BLaER1 treated with 17β-estradiol and CSF1 and Interleukin-3, amounts not matched to agents 10 nM and 100 nM (cell line): Measurements from ENCODE around the gene F8A3.
"Not testable (repeated sequence)": the region's sequence is repeated elsewhere in the genome, so short reads cannot be mapped to it uniquely, and the experiment has no call there.

Source experiments
- H3K27ac ChIP-seq, 11 experiments: shearing (Covaris generic); formaldehyde crosslinking; 2 replicates each; pipeline ENCODE4 v1.8.1; 2022
- H3K27me3 ChIP-seq, 11 experiments: shearing (Covaris generic); formaldehyde crosslinking; 2 replicates each; pipeline ENCODE4 v1.8.1; 2022
- H3K36me3 ChIP-seq, 11 experiments: shearing (Covaris generic); formaldehyde crosslinking; 2 replicates each; pipeline ENCODE4 v1.8.1; 2022
- H3K4me1 ChIP-seq, 10 experiments: shearing (Covaris generic); formaldehyde crosslinking; 2 replicates each; pipeline ENCODE4 v1.8.1; 2022
- H3K4me2 ChIP-seq, 11 experiments: shearing (Covaris generic); formaldehyde crosslinking; 2 replicates each; pipeline ENCODE4 v1.8.1; 2022
- H3K4me3 ChIP-seq, 10 experiments: shearing (Covaris generic); formaldehyde crosslinking; 2 replicates each; pipeline ENCODE4 v1.8.1; 2022
- H3K9ac ChIP-seq, 11 experiments: shearing (Covaris generic); formaldehyde crosslinking; 2 replicates each; pipeline ENCODE4 v1.8.1; 2022
- H3K9me3 ChIP-seq, 11 experiments: shearing (Covaris generic); formaldehyde crosslinking; replicated peaks in 1 of 11; 2 replicates each; pipeline ENCODE4 v1.8.1; 2022
- H4K20me1 ChIP-seq, 11 experiments: shearing (Covaris generic); formaldehyde crosslinking; 2 replicates each; pipeline ENCODE4 v1.8.1; 2022
- Cebpa-rat ChIP-seq, 11 experiments: shearing (Covaris generic); IDR thresholded peaks; 2 replicates each; pipeline ENCODE4 v1.8.1; 2022

The F8A3 gene

GRCh38 chrX:155458471-155458870, at the start of gene F8A3:
Gene F8A3 (minus strand): TSS chrX:155458620. CDS start chrX:155458600, 20 bp downstream.
- H3K4me2 ChIP-seq, H3K27me3 ChIP-seq, H3K9ac ChIP-seq, H4K20me1 ChIP-seq, H3K27ac ChIP-seq, H3K36me3 ChIP-seq, H3K4me1 ChIP-seq, H3K4me3 ChIP-seq, H3K9me3 ChIP-seq: not testable (repeated sequence)

DNA sequence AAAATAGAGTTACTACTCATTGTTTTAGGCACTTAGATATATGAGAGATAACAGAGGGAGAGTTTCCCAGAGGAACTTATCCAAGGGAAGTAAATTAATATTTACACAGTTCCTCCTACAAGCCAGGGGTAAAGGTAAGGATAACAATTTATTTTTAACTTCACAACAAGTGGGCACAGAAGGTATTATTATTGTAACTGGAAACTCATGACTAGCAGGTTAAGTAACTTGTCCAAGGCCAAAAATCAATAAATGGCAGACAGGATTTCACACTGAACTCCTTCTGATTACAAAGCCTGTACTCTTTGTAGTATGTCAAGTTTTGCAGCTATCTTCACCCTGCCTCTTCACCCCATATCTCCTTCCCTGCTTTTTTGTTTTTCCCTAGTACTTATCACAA, 46.9 kb upstream of the F8A3 start:
- TF ChIP-seq Cebpa-rat (IDR thresholded peaks at IDR 0.05): no peak
- Histone ChIP-seq H3K9me3 (no peaks in the 10 kb centered on the region), H4K20me1 (no peaks in the 10 kb centered on the region), H3K36me3 (peaks cover 0 to 27% (median 8%) of the 10 kb centered on the region in 11 experiments; a peak in 8 of 22 replicates), H3K9ac (no peak overlapping the region), H3K27ac (no peak overlapping the region), H3K4me2 (no peak overlapping the region), H3K27me3 (peaks cover 0 to 27% (median 10%) of the 10 kb centered on the region in 11 experiments; a peak in 13 of 22 replicates), H3K4me3 (no peak overlapping the region), H3K4me1 (no peaks in the 10 kb centered on the region)

DNA sequence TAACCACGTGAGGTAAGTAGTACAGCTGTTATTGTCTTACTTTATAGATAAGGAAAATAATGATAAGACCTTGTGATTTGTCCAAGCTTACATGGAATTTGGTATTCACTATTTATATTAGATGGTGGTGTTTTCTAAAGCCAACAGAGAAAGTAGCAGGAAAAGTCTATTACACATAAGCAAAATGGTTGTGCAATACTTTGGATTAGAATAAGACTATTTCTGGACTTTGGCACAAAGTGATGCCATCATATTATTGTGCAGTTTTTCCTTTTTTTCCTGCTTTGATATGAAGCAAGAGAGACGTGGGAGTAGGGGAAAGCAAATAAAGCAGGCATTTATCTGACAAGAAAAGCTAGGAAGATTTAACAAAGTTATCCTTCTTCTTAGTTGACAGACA, 36.7 kb upstream of the F8A3 start:
- H3K4me1 ChIP-seq, H3K9ac ChIP-seq, H4K20me1 ChIP-seq, H3K4me3 ChIP-seq, H3K9me3 ChIP-seq, H3K36me3 ChIP-seq, H3K27ac ChIP-seq, H3K4me2 ChIP-seq, H3K27me3 ChIP-seq: not testable (repeated sequence)

DNA sequence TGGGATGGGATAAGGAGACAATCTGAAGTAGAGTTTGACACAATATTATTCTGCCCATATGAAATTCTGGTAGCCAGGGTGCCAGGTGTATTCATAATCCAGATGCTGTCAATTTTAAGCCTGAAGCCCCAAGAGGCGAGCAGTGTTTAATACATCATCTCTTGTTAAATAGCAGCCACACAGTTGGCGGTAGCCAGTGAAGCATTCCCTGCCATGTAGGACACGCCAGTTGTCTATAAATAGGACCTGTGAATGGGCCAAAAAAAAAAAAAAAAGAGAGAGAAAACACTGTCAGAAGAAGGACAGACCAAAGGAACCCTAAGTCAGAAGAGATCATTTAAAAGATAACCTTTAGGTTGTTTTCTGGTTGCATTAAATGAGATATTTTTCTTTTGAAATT, 33.0 kb upstream of the F8A3 start:
- H3K36me3 ChIP-seq, H3K4me2 ChIP-seq, H3K4me1 ChIP-seq, H3K9ac ChIP-seq, H3K27me3 ChIP-seq, H3K9me3 ChIP-seq, H3K4me3 ChIP-seq, H3K27ac ChIP-seq, H4K20me1 ChIP-seq: not testable (repeated sequence)

- not testable (repeated sequence) for H3K4me2 ChIP-seq, H3K9ac ChIP-seq, H4K20me1 ChIP-seq, H3K27ac ChIP-seq, H3K36me3 ChIP-seq, H3K27me3 ChIP-seq, H3K4me3 ChIP-seq, H3K4me1 ChIP-seq, H3K9me3 ChIP-seq
These were observed 18.7 kb upstream of the F8A3 start for GRCh38 chrX:155477136-155477535.

- not testable (repeated sequence) for H3K4me2 ChIP-seq, H3K9ac ChIP-seq, H3K27me3 ChIP-seq
These were observed 8.0 kb upstream of the F8A3 start for GRCh38 chrX:155466269-155466938.

GRCh38 chrX:155460501-155460900, 2.1 kb upstream of the F8A3 start:
- H3K9me3 ChIP-seq, H3K4me1 ChIP-seq, H3K4me2 ChIP-seq, H3K4me3 ChIP-seq, H4K20me1 ChIP-seq, H3K27ac ChIP-seq, H3K9ac ChIP-seq, H3K27me3 ChIP-seq, H3K36me3 ChIP-seq: not testable (repeated sequence)

More at GRCh38 chrX:155466269-155466938, 8.0 kb upstream of the F8A3 start:
- H3K4me3 ChIP-seq, H3K4me1 ChIP-seq, H4K20me1 ChIP-seq, H3K27ac ChIP-seq, H3K9me3 ChIP-seq, H3K36me3 ChIP-seq: not testable (repeated sequence)

DNA sequence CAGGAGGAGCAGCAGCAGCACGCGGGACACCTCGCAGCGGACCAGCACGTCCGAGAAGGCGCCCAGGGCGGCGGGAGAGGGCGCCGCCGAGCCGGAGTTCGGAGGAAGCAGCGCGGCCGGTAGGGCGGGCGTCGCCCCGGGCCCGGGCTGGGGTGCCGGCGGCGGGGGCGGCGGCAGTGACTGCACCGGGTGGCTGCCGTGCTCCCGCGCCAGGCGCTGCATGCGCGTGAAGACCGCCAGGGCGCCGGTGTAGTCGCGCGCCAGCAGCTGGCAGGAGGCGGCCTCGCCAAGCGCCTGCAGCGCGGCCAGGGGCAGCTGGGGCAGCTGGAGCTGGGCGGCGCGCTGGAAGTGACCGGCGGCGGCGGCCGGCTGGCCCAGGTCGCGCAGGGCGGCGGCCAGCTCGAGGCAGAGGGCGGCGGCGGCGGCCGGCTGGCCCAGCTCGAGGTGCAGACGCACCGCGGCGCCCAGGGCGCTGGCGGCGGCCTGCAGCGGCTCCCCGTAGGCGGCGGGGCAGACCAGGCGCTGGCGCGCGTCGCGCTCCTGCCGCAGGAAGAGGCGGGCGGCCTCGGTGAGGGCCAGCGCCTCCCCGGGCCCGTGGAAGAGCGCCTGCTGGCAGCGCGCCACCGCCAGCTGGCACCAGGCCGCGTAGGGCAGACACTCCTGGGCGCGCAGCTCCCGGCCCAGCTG, 516 bp downstream of the F8A3 start:
- H3K4me2 ChIP-seq, H3K9me3 ChIP-seq, H3K4me1 ChIP-seq, H3K9ac ChIP-seq, H3K27ac ChIP-seq, H4K20me1 ChIP-seq, H3K36me3 ChIP-seq, H3K27me3 ChIP-seq, H3K4me3 ChIP-seq: not testable (repeated sequence)

DNA sequence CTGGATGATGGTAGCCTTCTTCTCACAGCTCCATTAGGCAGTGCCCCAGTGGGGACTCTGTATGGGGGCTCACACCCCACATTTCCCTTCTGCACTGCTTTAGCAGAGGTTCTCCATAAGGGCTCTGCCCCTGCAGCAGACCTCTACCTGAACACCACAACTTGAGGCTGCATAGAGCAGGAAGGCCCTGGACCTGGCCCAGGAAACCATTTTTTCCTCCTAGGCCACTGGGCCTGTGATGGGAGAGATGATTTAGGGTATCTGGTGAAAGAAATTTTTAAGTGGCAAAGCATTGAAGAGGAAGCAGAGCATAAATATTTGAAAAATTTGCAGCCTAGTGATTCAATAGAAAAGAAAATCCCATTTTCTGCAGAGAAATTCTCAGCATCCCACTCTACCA, 17.3 kb downstream of the F8A3 start:
- H3K9me3 ChIP-seq: peaks cover 52 to 93% (median 72%) of the 10 kb centered on the region in 11 experiments

DNA sequence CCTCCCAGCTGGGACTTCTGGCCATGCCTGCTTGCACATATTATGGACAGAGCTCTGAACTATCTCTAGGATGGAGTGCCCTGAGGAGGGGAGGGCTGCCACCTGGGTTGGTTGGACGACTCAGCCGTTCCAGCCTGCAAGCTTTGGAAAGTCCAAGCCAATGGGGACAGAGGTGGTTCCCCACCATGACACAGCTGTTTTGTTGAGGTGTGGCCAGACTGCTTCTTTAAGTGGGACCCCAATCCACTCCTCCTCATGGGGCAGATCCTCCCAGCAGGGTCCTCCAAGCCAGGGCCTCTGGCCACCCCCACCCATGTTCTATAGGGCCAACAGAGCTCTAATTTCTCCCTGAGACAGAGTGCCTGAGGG, 22.7 kb downstream of the F8A3 start:
- Histone ChIP-seq H3K4me3 (peak overlapping the region in 1 of 10 experiments; percentile 11; a peak in 1 of 20 replicates), H3K4me2 (peak overlapping the region in 8 of 11 experiments; percentile 24 to 71 (median 54); a peak in 12 of 22 replicates), H3K9me3 (peaks cover 16 to 66% (median 34%) of the 10 kb centered on the region in 11 experiments), H3K27ac (peak overlapping the region in 7 of 11 experiments; percentile 22 to 61 (median 57); a peak in 13 of 22 replicates), H3K4me1 (peaks cover 0 to 39% (median 20%) of the 10 kb centered on the region in 10 experiments; a peak in 13 of 20 replicates), H4K20me1 (no peaks in the 10 kb centered on the region), H3K36me3 (peaks cover 0 to 12% (median 2%) of the 10 kb centered on the region in 11 experiments; a peak in 12 of 22 replicates), H3K9ac (peak overlapping the region in 1 of 11 experiments; percentile 23; a peak in 2 of 22 replicates), H3K27me3 (peaks cover 14 to 68% (median 60%) of the 10 kb centered on the region in 11 experiments; a peak in 21 of 22 replicates)
- TF ChIP-seq Cebpa-rat (IDR thresholded peaks at IDR 0.05): no peak

More for the DNA sequence above, 17.3 kb downstream of the F8A3 start:
- H4K20me1 ChIP-seq: no peaks in the 10 kb centered on the region
- no peak overlapping the region for H3K27ac ChIP-seq
- H3K27me3 ChIP-seq: peaks cover 6 to 74% (median 55%) of the 10 kb centered on the region in 11 experiments; a peak in 19 of 22 replicates
- H3K36me3 ChIP-seq: peaks cover 0 to 20% (median 9%) of the 10 kb centered on the region in 11 experiments; a peak in 15 of 22 replicates
- H3K4me1 ChIP-seq: peaks cover 0 to 14% (median under 1%) of the 10 kb centered on the region in 10 experiments; a peak in 10 of 20 replicates
- no peak for TF ChIP-seq Cebpa-rat (IDR thresholded peaks at IDR 0.05)
- H3K4me3 ChIP-seq: 0 out of 20 replicates have a peak overlapping the region, but pooled peaks of 1 of the 10 experiments have one; percentile 3
- no peak overlapping the region for H3K4me2 ChIP-seq
- no peak overlapping the region for H3K9ac ChIP-seq
